H54 (cell line): ENCODE measurements around the gene MAB21L1.

Experiments used
- DNase-seq: peaks from one replicate; pipeline ENCODE4 v3.0.0; 2011; ENCODE audit warnings: low spot score, mixed read lengths; ENCODE audit not compliant: insufficient read length
- FAIRE-seq: peaks from 3 replicates; lab custom pipeline; 2011; peaks lifted over from hg19 to GRCh38; lab: Jason Lieb, UNC
- POLR2A ChIP-seq: IDR thresholded peaks from 2 replicates; pipeline ENCODE4 v1.6.1; 2011; ENCODE audit warnings: low read depth, mild to moderate bottlenecking, low read length

MAB21L1 gene

GRCh38 chr13:35448465-35448864 lies 28.0 kb downstream of the MAB21L1 start:
- FAIRE-seq (no peak), DNase-seq (no peak)
- TF ChIP-seq POLR2A = no peak
